GM13977 (cell line): ENCODE data around the gene GRM3.

Experiments
- DNase-seq: peaks from one replicate; pipeline ENCODE4 v3.0.0; 2012; ENCODE audit warnings: low spot score
- in situ Hi-C: fragments of 300-500 bp; cut with MboI; formaldehyde crosslinking; loops from one replicate; pipeline ENCODE4 v1.12.0; 2022; ENCODE audit warnings: low sequenced_read_pairs, low pct_unique_long_range_greater_than_20kb, mixed read lengths, inconsistent platforms; ENCODE audit not compliant: unreplicated experiment
- TF ChIP-seq, protein P1 (sequence below): IDR thresholded peaks from 2 replicates; pipeline ENCODE4 v1.5.1; 2012; ENCODE audit warnings: mild to moderate bottlenecking, control low read depth; ENCODE audit not compliant: insufficient read depth; ENCODE audit errors: extremely low read depth, missing control alignments

GRM3 gene

DNA sequence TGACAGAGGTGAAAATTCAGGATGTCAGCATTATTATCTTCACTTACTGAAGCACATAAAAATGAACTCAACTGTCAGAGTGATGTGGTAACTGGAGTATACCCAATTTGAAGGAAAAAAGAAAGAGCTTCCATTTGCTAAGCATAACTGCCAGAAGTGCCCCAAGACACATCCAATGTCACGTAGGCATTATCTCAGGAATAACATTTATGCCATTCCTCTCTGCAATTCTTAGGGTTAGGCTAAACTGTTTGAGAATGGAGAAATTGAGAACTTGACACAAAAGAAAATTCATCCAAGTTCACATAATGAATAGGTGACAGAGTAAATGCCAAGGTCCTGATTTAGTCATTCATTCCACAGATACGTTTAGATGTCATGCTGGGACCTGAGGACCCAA lies 148.6 kb downstream of the GRM3 start:
- TF ChIP-seq, protein P1, sequence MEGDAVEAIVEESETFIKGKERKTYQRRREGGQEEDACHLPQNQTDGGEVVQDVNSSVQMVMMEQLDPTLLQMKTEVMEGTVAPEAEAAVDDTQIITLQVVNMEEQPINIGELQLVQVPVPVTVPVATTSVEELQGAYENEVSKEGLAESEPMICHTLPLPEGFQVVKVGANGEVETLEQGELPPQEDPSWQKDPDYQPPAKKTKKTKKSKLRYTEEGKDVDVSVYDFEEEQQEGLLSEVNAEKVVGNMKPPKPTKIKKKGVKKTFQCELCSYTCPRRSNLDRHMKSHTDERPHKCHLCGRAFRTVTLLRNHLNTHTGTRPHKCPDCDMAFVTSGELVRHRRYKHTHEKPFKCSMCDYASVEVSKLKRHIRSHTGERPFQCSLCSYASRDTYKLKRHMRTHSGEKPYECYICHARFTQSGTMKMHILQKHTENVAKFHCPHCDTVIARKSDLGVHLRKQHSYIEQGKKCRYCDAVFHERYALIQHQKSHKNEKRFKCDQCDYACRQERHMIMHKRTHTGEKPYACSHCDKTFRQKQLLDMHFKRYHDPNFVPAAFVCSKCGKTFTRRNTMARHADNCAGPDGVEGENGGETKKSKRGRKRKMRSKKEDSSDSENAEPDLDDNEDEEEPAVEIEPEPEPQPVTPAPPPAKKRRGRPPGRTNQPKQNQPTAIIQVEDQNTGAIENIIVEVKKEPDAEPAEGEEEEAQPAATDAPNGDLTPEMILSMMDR, result no peak
- in situ Hi-C loops, result no loop called here
- no peak for DNase-seq

DNA sequence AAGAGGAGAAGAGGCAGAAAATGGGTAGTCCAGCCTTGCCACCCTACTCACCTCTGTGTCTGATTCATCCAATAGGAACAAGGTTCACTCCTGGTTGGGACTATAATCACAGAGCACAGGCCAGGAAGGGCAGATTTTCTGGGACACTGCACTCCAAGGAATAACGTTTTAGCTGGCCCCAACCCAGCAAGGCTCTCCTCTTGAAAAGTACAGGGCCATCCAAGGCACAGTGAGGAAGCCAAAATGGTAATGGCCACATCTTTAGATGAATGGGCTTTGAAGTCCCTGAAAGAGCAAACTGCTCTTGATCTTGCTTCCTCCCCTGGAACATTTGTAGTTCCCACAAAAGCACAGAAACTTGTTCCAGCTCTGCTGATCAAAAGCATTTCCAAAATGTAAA lies 149.4 kb downstream of the GRM3 start:
- TF ChIP-seq, protein P1, result no peak
- in situ Hi-C loops, result no loop called here
- no peak for DNase-seq

DNA sequence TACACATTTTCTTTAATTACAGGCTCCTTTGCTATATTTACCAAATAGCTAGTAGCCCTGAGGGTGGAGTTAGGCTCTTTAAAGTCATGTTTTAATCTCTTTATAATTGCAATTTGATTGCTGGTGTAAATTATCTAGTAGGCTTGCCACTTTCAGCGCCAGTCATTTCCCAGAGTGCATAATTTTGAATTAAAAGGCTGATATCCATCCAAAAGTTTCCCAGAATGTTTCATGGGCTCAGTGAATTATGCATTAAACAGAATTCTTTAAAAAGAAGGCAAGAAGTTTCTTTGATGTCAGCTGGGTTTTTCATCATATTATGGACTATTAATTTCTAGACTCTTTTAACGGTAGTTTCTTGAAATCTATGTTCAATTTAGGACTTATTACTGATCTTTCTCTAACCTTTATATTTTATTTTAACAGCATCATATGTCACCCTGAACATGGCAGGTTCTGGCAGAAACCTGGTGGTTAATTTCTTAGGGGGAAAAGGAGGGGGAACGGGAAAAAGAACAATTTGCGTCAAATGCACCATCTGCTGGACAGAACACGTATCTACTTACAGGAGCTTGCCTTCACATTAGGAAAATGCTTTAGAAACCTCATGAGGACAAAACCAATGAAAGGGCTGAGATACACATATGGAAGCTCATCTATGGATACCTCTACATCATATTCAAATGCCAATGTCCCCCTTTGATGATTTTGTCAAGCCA lies 171.1 kb downstream of the GRM3 start:
- peak; percentile 14 for DNase-seq
- in situ Hi-C loops, result loop anchor here (10.0 kb wide), 1 partner anchor 150 kb away; no protein-coding TSS in a partner anchor
- TF ChIP-seq, protein P1, result peak; percentile 74

DNA sequence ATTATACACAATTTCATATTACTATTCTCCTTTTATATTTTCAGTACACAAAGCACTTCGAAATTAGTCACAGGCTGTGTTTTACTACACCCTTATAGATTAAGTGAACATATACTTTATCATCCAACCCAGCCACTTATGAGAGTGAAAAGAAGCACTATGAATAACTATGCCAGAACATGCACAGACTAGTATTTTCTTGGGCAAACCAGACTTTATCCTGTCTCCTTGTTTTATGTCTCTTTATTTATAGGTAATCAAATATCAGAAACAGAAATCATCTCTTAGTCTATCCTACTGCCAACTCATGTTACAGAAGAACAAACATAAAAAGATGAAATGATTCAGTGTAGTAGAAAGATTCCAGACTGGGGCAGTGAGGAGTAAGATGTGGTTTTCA lies 171.8 kb downstream of the GRM3 start:
- no peak for DNase-seq
- TF ChIP-seq, protein P1, result no peak
- in situ Hi-C loops, result loop anchor here (10.0 kb wide), 1 partner anchor 151 kb away; no protein-coding TSS in a partner anchor

DNA sequence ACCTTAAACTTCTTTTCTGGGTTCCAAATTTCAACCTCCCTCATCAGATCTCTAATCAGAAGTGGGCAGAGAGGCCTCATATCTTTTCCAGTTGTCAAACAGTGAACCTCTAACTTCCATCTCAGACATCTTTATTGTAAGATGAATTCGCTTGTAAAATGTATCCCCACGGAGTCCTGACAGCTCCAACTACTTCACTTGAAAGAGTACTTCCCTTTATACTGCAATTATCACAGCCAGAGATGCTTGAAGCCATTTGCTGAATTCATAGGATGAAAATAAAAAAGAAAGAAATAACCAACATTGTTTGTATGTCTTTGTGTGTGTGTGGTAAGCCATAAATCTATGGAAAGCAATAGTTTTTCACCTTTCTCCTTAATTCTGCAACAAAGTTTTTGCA lies 175.2 kb downstream of the GRM3 start:
- DNase-seq, result no peak
- in situ Hi-C loops, result loop anchor here (10.0 kb wide), 1 partner anchor 154 kb away; no protein-coding TSS in a partner anchor
- TF ChIP-seq, protein P1, result no peak

DNA sequence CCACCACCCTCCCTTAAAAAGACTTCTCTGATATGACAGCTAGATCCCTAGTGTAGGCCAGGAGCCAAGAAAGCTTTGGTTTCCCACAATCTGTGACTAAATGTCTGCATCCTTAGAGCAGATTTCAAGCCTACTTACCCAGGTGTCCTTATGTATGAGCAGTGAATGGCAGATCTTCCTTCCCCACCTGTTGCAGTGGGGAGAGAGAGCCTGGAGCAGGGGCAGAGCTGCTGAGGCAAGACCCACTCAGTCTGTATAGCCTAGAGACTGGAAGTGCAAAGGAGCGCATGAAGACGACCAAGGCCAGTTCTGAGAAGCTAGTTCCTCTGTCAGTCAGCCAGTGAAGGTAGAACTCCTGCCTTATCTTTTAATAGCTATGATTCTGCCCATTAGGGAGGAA lies 180.1 kb downstream of the GRM3 start:
- DNase-seq, result no peak
- TF ChIP-seq, protein P1, result no peak
- in situ Hi-C loops, result no loop called here
